Fibroblast of pulmonary artery (primary cell): ENCODE results near the gene LRRTM2.

Source experiments
- DNase-seq: peaks from one replicate; pipeline ENCODE4 v3.0.0-alpha.2; 2010; ENCODE audit warnings: low read depth
- H3K4me3 ChIP-seq: replicated peaks from 2 replicates; pipeline ENCODE4 v1.5.1; 2011; ENCODE audit warnings: low read depth, mild to moderate bottlenecking, control low read depth, low read length, moderate library complexity
- TF ChIP-seq, protein P1 (sequence below): IDR thresholded peaks from 2 replicates; pipeline ENCODE4 v1.5.1; 2011; ENCODE audit warnings: mild to moderate bottlenecking, control low read depth, low read length, inconsistent platforms; ENCODE audit errors: missing control alignments

Gene LRRTM2

DNA sequence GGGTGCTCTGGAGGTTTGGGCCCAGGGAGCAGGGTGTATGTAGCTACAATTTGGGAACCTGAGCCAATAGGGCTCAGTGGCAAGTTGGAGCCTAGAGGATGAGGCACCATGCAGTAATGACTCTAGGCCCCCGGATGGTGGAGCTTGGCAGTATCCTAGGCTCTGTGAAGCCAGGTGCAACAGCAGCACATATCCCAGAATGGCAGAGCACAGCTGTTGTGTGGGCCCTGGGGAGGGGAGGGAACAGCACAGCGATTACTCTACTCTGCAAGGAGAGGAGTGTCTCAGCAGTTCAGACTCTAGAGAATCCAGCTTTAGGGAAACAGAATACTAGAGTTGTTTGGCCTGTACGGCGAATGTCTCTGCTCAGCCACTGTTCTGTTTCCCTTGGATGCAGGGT lies 56.1 kb downstream of the LRRTM2 start:
- H3K4me3 ChIP-seq, result no peak overlapping the region
- TF ChIP-seq, protein P1, sequence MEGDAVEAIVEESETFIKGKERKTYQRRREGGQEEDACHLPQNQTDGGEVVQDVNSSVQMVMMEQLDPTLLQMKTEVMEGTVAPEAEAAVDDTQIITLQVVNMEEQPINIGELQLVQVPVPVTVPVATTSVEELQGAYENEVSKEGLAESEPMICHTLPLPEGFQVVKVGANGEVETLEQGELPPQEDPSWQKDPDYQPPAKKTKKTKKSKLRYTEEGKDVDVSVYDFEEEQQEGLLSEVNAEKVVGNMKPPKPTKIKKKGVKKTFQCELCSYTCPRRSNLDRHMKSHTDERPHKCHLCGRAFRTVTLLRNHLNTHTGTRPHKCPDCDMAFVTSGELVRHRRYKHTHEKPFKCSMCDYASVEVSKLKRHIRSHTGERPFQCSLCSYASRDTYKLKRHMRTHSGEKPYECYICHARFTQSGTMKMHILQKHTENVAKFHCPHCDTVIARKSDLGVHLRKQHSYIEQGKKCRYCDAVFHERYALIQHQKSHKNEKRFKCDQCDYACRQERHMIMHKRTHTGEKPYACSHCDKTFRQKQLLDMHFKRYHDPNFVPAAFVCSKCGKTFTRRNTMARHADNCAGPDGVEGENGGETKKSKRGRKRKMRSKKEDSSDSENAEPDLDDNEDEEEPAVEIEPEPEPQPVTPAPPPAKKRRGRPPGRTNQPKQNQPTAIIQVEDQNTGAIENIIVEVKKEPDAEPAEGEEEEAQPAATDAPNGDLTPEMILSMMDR, result no peak
- no peak for DNase-seq
